ENCODE measurements around the gene LRRC75B. TPM values are rescaled to one million over a fixed set of nuclear protein-coding genes. Genes with fewer than 3 reads are reported as not detected.

LRRC75B gene
- total RNA-seq, 2 experiments from 2014 or later = 0.25 TPM; not detected in 1

Other genes with a start within 250 kb of the LRRC75B start
- gene ADORA2A, start 165.5 kb downstream of the LRRC75B start, total RNA-seq = 10 to 100 TPM; 37.6 to 38.0 TPM
- gene UPB1, start 97.7 kb downstream of the LRRC75B start, total RNA-seq = under 1 TPM in 1 of 2 experiments, not detected in 1; 0.10 TPM
- 10 to 100 TPM; 95.8 to 96.0 TPM for gene GUCD1, start 37.9 kb downstream of the LRRC75B start, total RNA-seq
- 100 to 1,000 TPM; 158 to 166 TPM for gene SNRPD3, start 37.1 kb downstream of the LRRC75B start, total RNA-seq
- 10 to 100 TPM; 15.5 to 16.1 TPM for gene GGT1, start 10.1 kb upstream of the LRRC75B start, total RNA-seq
- gene PIWIL3, start 181.6 kb upstream of the LRRC75B start, total RNA-seq = not detected
- gene SGSM1, start 213.1 kb upstream of the LRRC75B start, total RNA-seq = under 1 TPM; 0.12 to 0.17 TPM